Measurements from ENCODE around the gene DOCK9.

DNA sequence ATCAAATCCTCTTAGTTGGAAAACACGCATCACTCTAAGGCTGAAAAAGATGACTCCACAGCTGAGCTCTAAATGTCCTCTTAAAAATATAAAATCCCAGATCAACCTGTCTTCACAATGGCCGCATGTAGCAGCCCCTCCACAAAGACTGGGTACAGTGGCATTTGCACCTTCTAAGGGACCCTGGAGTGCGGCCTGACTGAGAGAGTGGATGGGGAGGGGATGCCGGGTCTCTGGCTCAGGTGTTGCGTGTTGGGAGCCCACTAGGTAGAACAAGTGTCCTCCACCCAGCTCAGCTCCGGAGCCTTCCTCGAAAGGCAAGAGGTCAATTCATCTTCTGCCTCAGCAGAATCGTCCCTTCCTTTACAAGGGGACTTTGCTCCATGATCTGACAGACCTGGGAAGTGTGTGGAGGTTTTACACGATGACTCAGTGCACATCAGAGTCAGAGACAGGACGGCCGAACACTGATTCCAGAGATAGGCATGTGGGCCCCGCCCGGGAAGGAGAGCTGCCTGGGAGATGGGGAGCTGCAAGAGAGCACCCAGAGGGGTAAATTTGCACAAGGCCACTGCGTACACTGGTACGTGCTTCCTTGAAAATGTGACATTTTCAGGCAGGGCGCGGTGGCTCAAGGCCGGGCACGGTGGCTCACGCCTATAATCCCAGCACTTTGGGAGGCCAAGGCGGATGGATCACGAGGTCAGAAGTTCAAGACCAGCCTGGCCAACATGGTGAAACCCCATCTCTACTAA is 201.8 kb downstream of the DOCK9 start:
- TF ChIP-seq, protein P1, sequence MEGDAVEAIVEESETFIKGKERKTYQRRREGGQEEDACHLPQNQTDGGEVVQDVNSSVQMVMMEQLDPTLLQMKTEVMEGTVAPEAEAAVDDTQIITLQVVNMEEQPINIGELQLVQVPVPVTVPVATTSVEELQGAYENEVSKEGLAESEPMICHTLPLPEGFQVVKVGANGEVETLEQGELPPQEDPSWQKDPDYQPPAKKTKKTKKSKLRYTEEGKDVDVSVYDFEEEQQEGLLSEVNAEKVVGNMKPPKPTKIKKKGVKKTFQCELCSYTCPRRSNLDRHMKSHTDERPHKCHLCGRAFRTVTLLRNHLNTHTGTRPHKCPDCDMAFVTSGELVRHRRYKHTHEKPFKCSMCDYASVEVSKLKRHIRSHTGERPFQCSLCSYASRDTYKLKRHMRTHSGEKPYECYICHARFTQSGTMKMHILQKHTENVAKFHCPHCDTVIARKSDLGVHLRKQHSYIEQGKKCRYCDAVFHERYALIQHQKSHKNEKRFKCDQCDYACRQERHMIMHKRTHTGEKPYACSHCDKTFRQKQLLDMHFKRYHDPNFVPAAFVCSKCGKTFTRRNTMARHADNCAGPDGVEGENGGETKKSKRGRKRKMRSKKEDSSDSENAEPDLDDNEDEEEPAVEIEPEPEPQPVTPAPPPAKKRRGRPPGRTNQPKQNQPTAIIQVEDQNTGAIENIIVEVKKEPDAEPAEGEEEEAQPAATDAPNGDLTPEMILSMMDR (conservative IDR thresholded peaks at IDR 0.05 in 1 of 2, IDR thresholded peaks at IDR 0.05 in 1 of 2; ENCODE audit: extremely low read depth in 1 of 2, insufficient read depth in 1 of 2, low read depth in 1 of 2, low read length in 2 of 2), result no peak
- TF ChIP-seq EZH2 (IDR thresholded peaks at IDR 0.05; ENCODE audit: borderline replicate concordance, low read length), result no peak

All from mammary epithelial cell (primary cell).